ENCODE data around the gene AIRE. TPM values are rescaled to one million over a fixed set of nuclear protein-coding genes. Genes with fewer than 3 reads are reported as not detected.

AIRE gene
- total and polyA plus RNA-seq, 4 experiments from 2014 or later = 0.32 to 2.3 TPM; not detected in 2

DNA sequence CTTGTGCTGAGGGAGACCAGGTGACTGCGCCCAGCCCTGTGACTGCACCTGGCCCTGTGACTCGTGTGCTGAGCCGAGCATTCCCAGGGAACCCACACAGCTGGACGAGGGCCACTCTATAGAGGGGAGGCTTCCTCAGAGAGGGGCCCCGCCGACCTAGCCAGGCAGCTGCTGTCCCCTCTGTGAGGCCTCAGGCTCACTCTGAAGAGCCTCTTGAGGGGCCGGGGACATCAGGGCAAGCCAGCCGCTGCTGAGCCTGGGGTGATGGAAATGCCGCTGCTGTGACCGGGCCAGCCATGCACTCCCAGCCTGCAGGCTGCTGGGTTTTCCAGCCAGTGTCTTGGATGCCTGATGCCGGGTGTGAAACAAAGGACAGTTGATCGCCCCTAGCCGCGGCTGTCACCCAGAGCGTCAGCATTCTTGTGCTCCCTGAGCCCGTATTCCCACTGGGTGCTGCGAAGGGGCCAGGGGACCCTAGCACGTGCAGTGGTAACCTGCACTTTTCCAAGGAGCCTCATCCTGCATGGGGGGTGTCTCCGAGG lies 31.6 kb downstream of the AIRE start:
- intact Hi-C loops (cut with micrococcal nuclease) = no loop called here
- no peak for DNase-seq
- Mint-ChIP-seq H3K9me3 (no peaks in the 10 kb centered on the region), H3K36me3 (peaks cover 6 to 23% of the 10 kb centered on the region in 2 donors), H3K27me3 (no peaks in the 10 kb centered on the region), H3K27ac (no peak overlapping the region), H3K4me3 (no peak overlapping the region), H3K4me1 (peaks cover 0 to 2% (median 0%) of the 10 kb centered on the region in 4 donors)
- CTCF ChIA-PET (ENCODE audit: partially characterized antibody) = no interaction called here
- no peaks in the 10 kb centered on the region for H3K27me3 ChIP-seq (ENCODE audit: insufficient read depth, low read length)
- no peak overlapping the region for H3K27ac ChIP-seq (ENCODE audit: low read depth, low read length)
- POLR2A ChIA-PET (ENCODE audit: partially characterized antibody) = interaction anchor here (1.6 kb wide), 1 partner anchor 21 kb away, joined by 4 read pairs; the partner anchor contains the start of gene CFAP410
- no peaks in the 10 kb centered on the region for H3K9me3 ChIP-seq (ENCODE audit: control insufficient read depth in 1 of 2, low read length in 2 of 2)
- peaks cover 48% of the 10 kb centered on the region for H3K36me3 ChIP-seq (ENCODE audit: insufficient read depth, low read length)
- H3K4me1 ChIP-seq (ENCODE audit: insufficient read depth, low read length) = no peaks in the 10 kb centered on the region
- H3K4me3 ChIP-seq (ENCODE audit: low read length in 2 of 2) = no peak overlapping the region

- POLR2A ChIA-PET (ENCODE audit: partially characterized antibody) = no interaction called here
- no peaks in the 10 kb centered on the region for H3K9me3 ChIP-seq (ENCODE audit: control insufficient read depth in 1 of 2, low read length in 2 of 2)
- no peak overlapping the region for H3K27ac Mint-ChIP-seq
- H3K27ac ChIP-seq (ENCODE audit: low read depth, low read length) = no peak overlapping the region
- intact Hi-C loops (cut with micrococcal nuclease) = no loop called here
- H3K36me3 ChIP-seq (ENCODE audit: insufficient read depth, low read length) = peaks cover 43% of the 10 kb centered on the region
- DNase-seq = no peak
- CTCF ChIA-PET (ENCODE audit: partially characterized antibody) = no interaction called here
- peaks cover 4 to 25% of the 10 kb centered on the region in 2 donors for H3K36me3 Mint-ChIP-seq
- H3K9me3 Mint-ChIP-seq = no peaks in the 10 kb centered on the region
- H3K27me3 ChIP-seq (ENCODE audit: insufficient read depth, low read length) = no peaks in the 10 kb centered on the region
- no peaks in the 10 kb centered on the region for H3K27me3 Mint-ChIP-seq
- H3K4me1 Mint-ChIP-seq = peaks cover 0 to 2% (median 0%) of the 10 kb centered on the region in 4 donors
- no peak overlapping the region for H3K4me3 ChIP-seq (ENCODE audit: low read length in 2 of 2)
- no peak overlapping the region for H3K4me3 Mint-ChIP-seq
- no peaks in the 10 kb centered on the region for H3K4me1 ChIP-seq (ENCODE audit: insufficient read depth, low read length)
Observed at GRCh38 chr21:44317871-44318270, 32.2 kb downstream of the AIRE start.

DNA sequence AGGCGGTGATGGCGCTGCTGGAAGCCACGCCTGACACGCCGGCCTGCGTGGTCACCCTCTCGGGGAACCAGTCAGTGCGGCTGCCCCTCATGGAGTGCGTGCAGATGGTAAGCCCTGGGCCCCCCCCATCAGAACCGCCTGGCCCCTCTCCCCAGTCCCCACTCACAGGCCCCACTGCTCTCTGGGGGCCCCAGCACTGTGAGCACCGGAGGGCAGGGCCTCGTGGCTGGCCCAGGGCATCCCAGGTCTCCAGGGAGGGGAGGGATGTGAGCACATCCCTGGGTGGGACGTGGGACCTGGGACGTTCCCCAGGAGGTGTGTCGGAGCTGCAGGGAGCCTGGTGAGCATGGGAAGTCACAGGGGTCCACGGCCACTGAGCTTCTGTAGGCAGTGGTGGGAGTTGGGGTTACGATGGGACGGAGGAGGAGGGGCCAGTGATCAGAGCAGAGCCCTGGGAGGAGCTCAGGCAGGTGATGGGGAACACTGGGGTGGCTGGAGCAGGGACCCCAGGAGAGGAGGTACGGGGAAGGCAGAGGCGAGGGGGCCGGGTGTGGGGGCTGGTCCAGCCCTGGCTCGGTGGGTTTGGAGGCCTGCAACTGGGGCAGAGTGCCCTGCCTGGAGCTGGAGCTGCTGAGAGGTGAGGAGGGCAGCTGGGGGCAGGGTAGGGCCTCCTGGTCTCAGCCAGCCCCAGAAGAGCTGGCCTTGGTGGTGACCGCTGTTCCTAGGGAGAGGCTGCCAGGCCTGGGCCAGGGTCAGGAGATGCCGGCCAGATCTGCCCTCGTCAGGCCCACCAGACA lies 33.0 kb downstream of the AIRE start:
- H3K9me3 Mint-ChIP-seq = no peaks in the 10 kb centered on the region
- CTCF ChIA-PET (ENCODE audit: partially characterized antibody) = no interaction called here
- no peak for DNase-seq
- H3K27ac Mint-ChIP-seq = peak overlapping the region in 3 of 7 donors; percentile 18 to 48 (median 29)
- Histone ChIP-seq H3K27ac (ENCODE audit: low read depth, low read length) (no peak overlapping the region), H3K36me3 (ENCODE audit: insufficient read depth, low read length) (peaks cover 35% of the 10 kb centered on the region), H3K27me3 (ENCODE audit: insufficient read depth, low read length) (no peaks in the 10 kb centered on the region), H3K4me1 (ENCODE audit: insufficient read depth, low read length) (no peaks in the 10 kb centered on the region), H3K4me3 (ENCODE audit: low read length in 2 of 2) (no peak overlapping the region), H3K9me3 (ENCODE audit: control insufficient read depth in 1 of 2, low read length in 2 of 2) (no peaks in the 10 kb centered on the region)
- peaks cover 0 to 2% (median 0%) of the 10 kb centered on the region in 4 donors for H3K4me1 Mint-ChIP-seq
- H3K27me3 Mint-ChIP-seq = no peaks in the 10 kb centered on the region
- intact Hi-C loops (cut with micrococcal nuclease) = no loop called here
- POLR2A ChIA-PET (ENCODE audit: partially characterized antibody) = interaction anchor here (1.0 to 1.6 kb wide), 2 partner anchors 10 to 20 kb away, joined by 3 to 6 read pairs; no protein-coding TSS in a partner anchor
- peaks cover 4 to 26% of the 10 kb centered on the region in 2 donors for H3K36me3 Mint-ChIP-seq
- no peak overlapping the region for H3K4me3 Mint-ChIP-seq

- Mint-ChIP-seq H3K4me1 (peaks cover 0 to 2% (median 0%) of the 10 kb centered on the region in 4 donors), H3K9me3 (no peaks in the 10 kb centered on the region), H3K36me3 (peaks cover 4 to 26% of the 10 kb centered on the region in 2 donors), H3K27ac (peak overlapping the region in 2 of 7 donors; percentile 18 to 48), H3K4me3 (no peak overlapping the region), H3K27me3 (no peaks in the 10 kb centered on the region)
- Histone ChIP-seq H3K4me3 (ENCODE audit: low read length in 2 of 2) (no peak overlapping the region), H3K27me3 (ENCODE audit: insufficient read depth, low read length) (no peaks in the 10 kb centered on the region), H3K27ac (ENCODE audit: low read depth, low read length) (no peak overlapping the region), H3K9me3 (ENCODE audit: control insufficient read depth in 1 of 2, low read length in 2 of 2) (no peaks in the 10 kb centered on the region), H3K36me3 (ENCODE audit: insufficient read depth, low read length) (peaks cover 31% of the 10 kb centered on the region), H3K4me1 (ENCODE audit: insufficient read depth, low read length) (no peaks in the 10 kb centered on the region)
- intact Hi-C loops (cut with micrococcal nuclease) = no loop called here
- DNase-seq = no peak
- CTCF ChIA-PET (ENCODE audit: partially characterized antibody) = no interaction called here
- POLR2A ChIA-PET (ENCODE audit: partially characterized antibody) = interaction anchor here (1.0 to 1.6 kb wide), 2 partner anchors 10 to 19 kb away, joined by 3 to 6 read pairs; no protein-coding TSS in a partner anchor
Observed at GRCh38 chr21:44319407-44320065, 33.9 kb downstream of the AIRE start.

DNA sequence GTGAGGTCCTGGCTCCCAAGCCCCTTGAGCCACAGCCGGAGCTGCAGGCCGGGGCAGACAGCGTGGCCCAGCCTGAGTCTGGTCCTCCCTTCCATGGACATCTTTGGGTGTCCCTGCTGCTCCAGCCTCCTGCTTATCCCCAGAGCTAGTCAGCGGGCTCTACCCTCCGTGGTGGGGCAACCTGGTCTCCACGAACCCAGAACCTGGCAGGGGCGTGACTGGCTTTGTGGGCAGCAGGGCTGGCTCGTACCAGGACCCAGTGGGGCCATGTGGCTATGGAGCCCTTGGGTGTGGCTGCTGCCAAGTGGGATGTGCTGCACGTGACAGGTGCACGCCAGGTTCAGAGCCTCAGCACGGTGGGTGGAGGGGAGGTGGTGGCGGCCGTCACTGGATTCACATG lies 35.2 kb downstream of the AIRE start:
- CTCF ChIA-PET (ENCODE audit: partially characterized antibody) = no interaction called here
- POLR2A ChIA-PET (ENCODE audit: partially characterized antibody) = interaction anchor here (1.0 kb wide), 1 partner anchor 9 kb away, joined by 3 read pairs; no protein-coding TSS in a partner anchor
- no peaks in the 10 kb centered on the region for H3K27me3 ChIP-seq (ENCODE audit: insufficient read depth, low read length)
- H3K27ac ChIP-seq (ENCODE audit: low read depth, low read length) = no peak overlapping the region
- H3K36me3 ChIP-seq (ENCODE audit: insufficient read depth, low read length) = peaks cover 32% of the 10 kb centered on the region
- H3K9me3 ChIP-seq (ENCODE audit: control insufficient read depth in 1 of 2, low read length in 2 of 2) = no peaks in the 10 kb centered on the region
- H3K4me3 Mint-ChIP-seq = no peak overlapping the region
- peaks cover 4 to 33% of the 10 kb centered on the region in 2 donors for H3K36me3 Mint-ChIP-seq
- intact Hi-C loops (cut with micrococcal nuclease) = no loop called here
- H3K27ac Mint-ChIP-seq = no peak overlapping the region
- no peak overlapping the region for H3K4me3 ChIP-seq (ENCODE audit: low read length in 2 of 2)
- peaks cover 0 to 2% (median 0%) of the 10 kb centered on the region in 4 donors for H3K4me1 Mint-ChIP-seq
- no peaks in the 10 kb centered on the region for H3K27me3 Mint-ChIP-seq
- H3K9me3 Mint-ChIP-seq = no peaks in the 10 kb centered on the region
- DNase-seq = no peak
- H3K4me1 ChIP-seq (ENCODE audit: insufficient read depth, low read length) = no peaks in the 10 kb centered on the region

GRCh38 chr21:44321846-44322450 lies 36.3 kb downstream of the AIRE start:
- Mint-ChIP-seq H3K27ac (no peak overlapping the region), H3K36me3 (peaks cover 0 to 29% of the 10 kb centered on the region in 2 donors), H3K4me3 (no peak overlapping the region), H3K27me3 (no peaks in the 10 kb centered on the region), H3K9me3 (no peaks in the 10 kb centered on the region), H3K4me1 (no peaks in the 10 kb centered on the region)
- Histone ChIP-seq H3K27me3 (ENCODE audit: insufficient read depth, low read length) (no peaks in the 10 kb centered on the region), H3K4me3 (ENCODE audit: low read length in 2 of 2) (no peak overlapping the region), H3K36me3 (ENCODE audit: insufficient read depth, low read length) (peaks cover 25% of the 10 kb centered on the region), H3K9me3 (ENCODE audit: control insufficient read depth in 1 of 2, low read length in 2 of 2) (no peaks in the 10 kb centered on the region), H3K4me1 (ENCODE audit: insufficient read depth, low read length) (no peaks in the 10 kb centered on the region), H3K27ac (ENCODE audit: low read depth, low read length) (no peak overlapping the region)
- no peak for DNase-seq
- POLR2A ChIA-PET (ENCODE audit: partially characterized antibody) = interaction anchor here (1.2 kb wide), 1 partner anchor 16 kb away, joined by 3 read pairs; no protein-coding TSS in a partner anchor
- CTCF ChIA-PET (ENCODE audit: partially characterized antibody) = no interaction called here
- intact Hi-C loops (cut with micrococcal nuclease) = no loop called here

Measured in CD4-positive, alpha-beta memory T cell (primary cell).